ENCODE measurements around the gene ICA1L.

- TF ChIP-seq CTCF (IDR thresholded peaks at IDR 0.05; ENCODE audit: poor library complexity): no peak
- no peak for TF ChIP-seq EZH2phosphoT487 (IDR thresholded peaks at IDR 0.05; ENCODE audit: low read depth, severe bottlenecking, unreplicated experiment)
- TF ChIP-seq EZH2 (IDR thresholded peaks at IDR 0.05; ENCODE audit: borderline replicate concordance): no peak
These were observed 53.8 kb downstream of the ICA1L start for GRCh38 chr2:202817771-202818170.
